Kidney (tissue), 14 donors: ENCODE results near the gene EFCAB7. TPM values are rescaled to one million over a fixed set of nuclear protein-coding genes. Genes with fewer than 3 reads are reported as not detected.

Experiments used
- DNase-seq, 5 donors: peaks; one replicate each; pipeline ENCODE4 v3.0.0-alpha.2; 2013 to 2020
- FAIRE-seq: peaks from 2 replicates; lab custom pipeline; 2012; peaks lifted over from hg19 to GRCh38; lab: Jason Lieb, UNC
- H3K27ac ChIP-seq, 2 donors: one replicate each; pipeline ENCODE4 v1.7.0; 2013; ENCODE audit warnings: low read depth in 2 of 2, low read length in 2 of 2, inconsistent platforms in 1 of 2
- H3K27me3 ChIP-seq: one replicate; pipeline ENCODE4 v1.7.1; 2013; ENCODE audit warnings: low read length, inconsistent platforms; ENCODE audit not compliant: control insufficient read depth, insufficient read depth
- H3K36me3 ChIP-seq, 3 donors: one replicate each; pipeline versions ENCODE4 v1.7.0 to v1.7.1; 2013; ENCODE audit warnings: low read length in 3 of 3, control low read depth in 1 of 3, inconsistent platforms in 1 of 3; ENCODE audit not compliant: insufficient read depth in 3 of 3, control insufficient read depth in 2 of 3
- H3K4me1 ChIP-seq, 3 donors: one replicate each; pipeline versions ENCODE4 v1.7.0 to v1.7.1; 2013; ENCODE audit warnings: low read length in 3 of 3, inconsistent platforms in 1 of 3, low read depth in 1 of 3; ENCODE audit not compliant: control insufficient read depth in 2 of 3, insufficient read depth in 2 of 3
- H3K4me3 ChIP-seq, 3 donors: one replicate each; pipeline versions ENCODE4 v1.7.0 to v1.8.1; 2013; ENCODE audit warnings: low read length in 3 of 3, control low read depth in 1 of 3, inconsistent platforms in 1 of 3
- H3K9ac ChIP-seq, 3 donors: one replicate each; pipeline versions ENCODE4 v1.7.0 to v1.7.1; 2013; ENCODE audit warnings: low read length in 3 of 3, control low read depth in 1 of 3, inconsistent platforms in 1 of 3
- H3K9me3 ChIP-seq, 3 donors: one replicate each; pipeline versions ENCODE4 v1.7.0 to v1.7.1; 2013; ENCODE audit warnings: low read length in 3 of 3, control low read depth in 1 of 3, inconsistent platforms in 1 of 3; ENCODE audit not compliant: control insufficient read depth in 2 of 3, insufficient read depth in 1 of 3
- intact Hi-C: fragments of 100-400 bp; cut with DNase I; formaldehyde crosslinking; loops from one replicate; pipeline ENCODE4 v1.11.1; 2022
- polyA plus RNA-seq: library from polyadenylated mRNA; stranded (reverse); fragments of 350-450 nt; fragmentation: Illumina TruSeq; extraction: RNeasy Lipid Tissue Mini Kit (QIAGEN cat#74804); gene quantifications from one replicate; pipeline ENCODE4 v1.2.3, GENCODE V29; 2014; ENCODE audit warnings: low read depth, low replicate concordance; ENCODE audit not compliant: insufficient read depth
- total RNA-seq: library from RNA; stranded (reverse); fragmentation: NEBNext Ultra II Directional; extraction: Animal tissue kit (Norgen Biotek cat#: 25700); gene quantifications from one replicate; pipeline ENCODE4 v1.2.1, GENCODE V29; 2021
- TF ChIP-seq, protein P1 (sequence below): IDR thresholded peaks from 3 replicates; pipeline ENCODE4 v1.5.1; 2012; ENCODE audit warnings: mild to moderate bottlenecking, moderate library complexity, borderline replicate concordance; ENCODE audit not compliant: insufficient read depth; ENCODE audit errors: extremely low read depth
- donor health status: control.
- donor health status: control.
- donor health status: control.
- donor health status: control.
- donor health status: control.
- donor health status: DM: yes; HTN: yes; CAD: no.
- donor health status: Normal renal cell carcinoma (clear cell type).

EFCAB7 gene
- total and polyA plus RNA-seq, 2 donors from 2014 or later, result 5.1 to 9.6 TPM

DNA sequence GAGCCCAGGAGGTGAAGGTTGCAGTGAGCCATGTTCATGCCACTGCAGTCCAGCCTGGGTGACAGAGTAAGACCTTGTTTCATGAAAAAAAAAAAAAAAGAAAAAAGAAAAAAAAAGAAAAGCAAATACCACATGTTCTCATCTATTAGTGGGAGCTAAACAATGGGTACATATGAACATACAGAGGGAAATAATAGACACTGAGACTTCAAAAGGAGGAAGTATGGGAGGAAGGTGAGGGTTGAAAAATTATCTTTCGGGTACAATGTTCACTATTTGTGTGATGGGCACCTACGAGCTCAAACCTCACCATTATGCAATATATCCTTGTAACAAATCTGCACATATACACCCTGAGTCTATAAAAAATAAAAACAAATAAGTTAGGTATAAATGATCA lies 6.7 kb upstream of the EFCAB7 start:
- H3K36me3 ChIP-seq, result no peaks in the 10 kb centered on the region
- no peak overlapping the region for H3K27ac ChIP-seq
- no peaks in the 10 kb centered on the region for H3K9me3 ChIP-seq
- DNase-seq (no peak), FAIRE-seq (no peak)
- H3K27me3 ChIP-seq, result no peaks in the 10 kb centered on the region
- intact Hi-C loops, result no loop called here
- H3K4me1 ChIP-seq, result no peaks in the 10 kb centered on the region
- H3K4me3 ChIP-seq, result no peak overlapping the region
- TF ChIP-seq, protein P1, sequence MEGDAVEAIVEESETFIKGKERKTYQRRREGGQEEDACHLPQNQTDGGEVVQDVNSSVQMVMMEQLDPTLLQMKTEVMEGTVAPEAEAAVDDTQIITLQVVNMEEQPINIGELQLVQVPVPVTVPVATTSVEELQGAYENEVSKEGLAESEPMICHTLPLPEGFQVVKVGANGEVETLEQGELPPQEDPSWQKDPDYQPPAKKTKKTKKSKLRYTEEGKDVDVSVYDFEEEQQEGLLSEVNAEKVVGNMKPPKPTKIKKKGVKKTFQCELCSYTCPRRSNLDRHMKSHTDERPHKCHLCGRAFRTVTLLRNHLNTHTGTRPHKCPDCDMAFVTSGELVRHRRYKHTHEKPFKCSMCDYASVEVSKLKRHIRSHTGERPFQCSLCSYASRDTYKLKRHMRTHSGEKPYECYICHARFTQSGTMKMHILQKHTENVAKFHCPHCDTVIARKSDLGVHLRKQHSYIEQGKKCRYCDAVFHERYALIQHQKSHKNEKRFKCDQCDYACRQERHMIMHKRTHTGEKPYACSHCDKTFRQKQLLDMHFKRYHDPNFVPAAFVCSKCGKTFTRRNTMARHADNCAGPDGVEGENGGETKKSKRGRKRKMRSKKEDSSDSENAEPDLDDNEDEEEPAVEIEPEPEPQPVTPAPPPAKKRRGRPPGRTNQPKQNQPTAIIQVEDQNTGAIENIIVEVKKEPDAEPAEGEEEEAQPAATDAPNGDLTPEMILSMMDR, result no peak
- H3K9ac ChIP-seq, result no peak overlapping the region

DNA sequence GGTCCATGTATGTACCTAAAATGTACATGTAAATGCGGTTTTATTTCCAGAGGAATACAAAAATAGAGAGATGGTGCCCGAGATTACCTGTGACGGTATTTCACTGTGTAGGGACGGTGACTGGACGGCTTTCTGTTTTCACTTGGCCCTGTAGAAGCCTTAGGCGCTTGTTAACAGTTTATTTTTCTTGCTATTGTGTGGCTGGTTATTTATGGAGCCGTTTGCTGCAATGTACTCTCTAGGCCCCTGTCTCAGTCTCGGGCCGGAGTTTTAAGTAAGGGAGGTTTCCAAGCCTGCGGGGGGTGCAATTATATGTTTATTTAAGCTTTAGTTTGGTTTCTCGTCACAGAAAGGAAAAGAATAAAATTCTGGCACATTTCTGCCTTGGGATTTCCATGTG lies 413 bp downstream of the EFCAB7 start:
- Histone ChIP-seq H3K4me3 (peak overlapping the region; percentile 93 to 100 (median 96)), H3K27me3 (no peaks in the 10 kb centered on the region), H3K9ac (peak overlapping the region; percentile 63 to 94 (median 92)), H3K9me3 (no peaks in the 10 kb centered on the region), H3K27ac (peak overlapping the region; percentile 17 to 98), H3K36me3 (peaks cover 0 to 2% (median 0%) of the 10 kb centered on the region in 3 donors), H3K4me1 (peaks cover 0 to 6% (median 5%) of the 10 kb centered on the region in 3 donors)
- intact Hi-C loops, result no loop called here
- no peak for FAIRE-seq
- TF ChIP-seq, protein P1, result no peak
- peak in 1 of 5 donors; percentile 50 for DNase-seq

DNA sequence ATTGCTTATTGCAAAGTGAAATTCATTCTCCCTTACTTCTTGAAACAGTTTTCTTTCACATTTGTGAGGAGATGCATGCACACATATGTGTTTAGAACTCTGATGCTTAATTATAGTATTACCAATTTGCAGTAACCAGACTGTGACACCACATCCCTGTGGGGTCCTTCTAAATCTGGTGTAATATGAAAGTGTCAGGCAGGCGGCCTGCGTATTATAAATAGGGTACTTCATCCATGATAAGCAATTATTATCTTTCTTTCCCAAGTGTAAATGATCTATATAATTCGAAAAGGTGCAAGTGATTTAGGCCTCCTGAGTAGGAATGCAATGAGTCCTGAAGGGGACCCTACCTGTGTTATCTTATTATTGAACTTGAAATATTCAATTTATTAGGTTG lies 876 bp downstream of the EFCAB7 start:
- H3K9ac ChIP-seq, result peak overlapping the region in 2 of 3 donors; percentile 92 to 94
- H3K36me3 ChIP-seq, result peaks cover 0 to 2% (median 0%) of the 10 kb centered on the region in 3 donors
- no peaks in the 10 kb centered on the region for H3K27me3 ChIP-seq
- H3K27ac ChIP-seq, result no peak overlapping the region
- DNase-seq (peak in 1 of 5 donors; percentile 9), FAIRE-seq (no peak)
- intact Hi-C loops, result no loop called here
- H3K4me1 ChIP-seq, result peaks cover 0 to 6% (median 5%) of the 10 kb centered on the region in 3 donors
- TF ChIP-seq, protein P1, result no peak
- peak overlapping the region; percentile 93 to 100 (median 96) for H3K4me3 ChIP-seq
- no peaks in the 10 kb centered on the region for H3K9me3 ChIP-seq

- Histone ChIP-seq H3K9me3 (no peaks in the 10 kb centered on the region), H3K27me3 (no peaks in the 10 kb centered on the region), H3K36me3 (peaks cover 0 to 13% (median 5%) of the 10 kb centered on the region in 3 donors), H3K9ac (no peak overlapping the region), H3K4me1 (no peaks in the 10 kb centered on the region), H3K27ac (no peak overlapping the region), H3K4me3 (no peak overlapping the region)
- FAIRE-seq, result no peak
- no peak for DNase-seq
- intact Hi-C loops, result no loop called here
- TF ChIP-seq, protein P1, result no peak
Measured at GRCh38 chr1:63532727-63533126, 9.4 kb downstream of the EFCAB7 start.
